ENCODE measurements around the gene AUTS2.

DNA sequence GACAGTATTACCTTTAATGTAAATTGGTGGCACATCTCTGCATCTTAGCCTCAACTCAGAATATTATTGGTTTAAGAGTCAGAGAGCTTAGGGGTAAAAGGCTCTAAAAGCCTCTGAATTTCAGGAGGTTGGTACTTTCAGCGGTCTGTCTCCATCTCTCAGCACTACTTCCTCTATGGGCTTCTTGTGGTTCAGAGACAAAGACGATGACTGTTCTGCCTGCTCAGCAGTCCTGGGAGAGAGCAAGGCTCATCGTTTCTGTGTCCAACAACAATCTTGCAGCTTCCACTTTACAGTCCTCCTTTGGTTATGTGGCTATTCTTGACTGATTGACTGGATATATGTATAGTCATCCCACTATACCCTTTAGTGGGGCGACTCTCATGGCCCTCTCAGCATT, 394.7 kb downstream of the AUTS2 start:
- TF ChIP-seq EZH2phosphoT487 (IDR thresholded peaks at IDR 0.05; ENCODE audit: insufficient read depth, low read depth): no peak
- TF ChIP-seq EZH2 (IDR thresholded peaks at IDR 0.05; ENCODE audit: insufficient read depth, poor library complexity, severe bottlenecking): no peak

Data from GM23248 (cell line).